GM21360 (cell line): ENCODE measurements around the gene PCBP2.
A peak's percentile ranks its signal among the peaks of the same experiment; 100 is the strongest.

ENCODE experiments used
- ATAC-seq: cut with Tn5 transposase; IDR thresholded peaks from one replicate; pipeline ENCODE4 v1.9.1; 2021; ENCODE audit warnings: mild to moderate bottlenecking, moderate library complexity; ENCODE audit not compliant: unreplicated experiment

PCBP2 gene

GRCh38 chr12:53492830-53493609 is 41.1 kb downstream of the PCBP2 start:
- peak; percentile 88 for ATAC-seq

- no peak for ATAC-seq
Measured at GRCh38 chr12:53493610-53494391, 41.9 kb downstream of the PCBP2 start.

GRCh38 chr12:53495903-53496751 is 44.2 kb downstream of the PCBP2 start:
- no peak for ATAC-seq

- ATAC-seq, result no peak
Measured at GRCh38 chr12:53496752-53497032, 44.8 kb downstream of the PCBP2 start.

- ATAC-seq, result no peak
Measured at GRCh38 chr12:53497461-53497860, 45.6 kb downstream of the PCBP2 start.

GRCh38 chr12:53498235-53498630 is 46.3 kb downstream of the PCBP2 start:
- ATAC-seq, result no peak

- ATAC-seq, result no peak
Measured at GRCh38 chr12:53499266-53500141, 47.6 kb downstream of the PCBP2 start, which contains the start of gene MAP3K12. MAP3K12 (minus strand) TSS chr12:53499458; CDS start chr12:53487391, 12,067 bp downstream.

- no peak for ATAC-seq
Measured at GRCh38 chr12:53500142-53500775, 48.4 kb downstream of the PCBP2 start.

- peak; percentile 71 for ATAC-seq
Measured at GRCh38 chr12:53500776-53501614, 49.1 kb downstream of the PCBP2 start, which contains the start of gene TARBP2. TARBP2 (plus strand) TSS chr12:53501283; CDS start chr12:53501409, 126 bp downstream.

GRCh38 chr12:53501615-53502181 is 49.8 kb downstream of the PCBP2 start:
- ATAC-seq, result no peak

- no peak for ATAC-seq
Measured at GRCh38 chr12:53502331-53502730, 50.4 kb downstream of the PCBP2 start.

GRCh38 chr12:53502983-53503728 is 51.3 kb downstream of the PCBP2 start:
- ATAC-seq, result no peak

- no peak for ATAC-seq
Measured at GRCh38 chr12:53504004-53504920, 52.4 kb downstream of the PCBP2 start.

- ATAC-seq, result no peak
Measured at GRCh38 chr12:53505086-53505485, 53.2 kb downstream of the PCBP2 start.

GRCh38 chr12:53505555-53506449 is 53.9 kb downstream of the PCBP2 start:
- ATAC-seq, result no peak

- no peak for ATAC-seq
Measured at GRCh38 chr12:53506450-53506785, 54.5 kb downstream of the PCBP2 start.
